H1 (cell line): ENCODE measurements around the gene GNAO1. TPM values are rescaled to one million over a fixed set of nuclear protein-coding genes. Genes with fewer than 3 reads are reported as not detected.

ENCODE experiments used
- ASH2L ChIP-seq: fragments of 200-600, 300-600 bp; sonication (generic); IDR thresholded peaks from one replicate; pipeline ENCODE4 v1.7.1; 2017; ENCODE audit warnings: low read length
- BACH1 ChIP-seq: IDR thresholded peaks from 2 replicates; pipeline ENCODE4 v1.6.1; 2012; ENCODE audit warnings: low read length, improper control_type of control experiment
- CHD2 ChIP-seq: IDR thresholded peaks from 2 replicates; pipeline ENCODE4 v1.6.1; 2012; ENCODE audit warnings: low read length, improper control_type of control experiment
- EP300 ChIP-seq, 2 experiments: IDR thresholded peaks; 1 replicate in 1 of 2; 2 replicates in 1 of 2; pipeline ENCODE4 v1.6.1; 2011 to 2012; ENCODE audit warnings: low read depth in 2 of 2, low read length in 2 of 2, mild to moderate bottlenecking in 2 of 2, borderline replicate concordance in 1 of 2, inconsistent platforms in 1 of 2, moderate library complexity in 1 of 2
- GABPA ChIP-seq: IDR thresholded peaks from 2 replicates; pipeline ENCODE4 v1.6.1; 2011; ENCODE audit warnings: mild to moderate bottlenecking, low read length, moderate library complexity, borderline replicate concordance; ENCODE audit not compliant: insufficient read depth
- HDAC2 ChIP-seq, 2 experiments: fragments of 300-600 bp in 1 of 2; sonication (generic) in 1 of 2; IDR thresholded peaks; 2 replicates each; pipeline ENCODE4 v1.6.1; 2011 to 2012; ENCODE audit warnings: low read depth in 2 of 2, low read length in 2 of 2, mild to moderate bottlenecking in 2 of 2, moderate library complexity in 2 of 2, borderline replicate concordance in 1 of 2, inconsistent platforms in 1 of 2
- JUND ChIP-seq: IDR thresholded peaks from 2 replicates; pipeline ENCODE4 v1.6.1; 2011; ENCODE audit warnings: mild to moderate bottlenecking, improper control_type of control experiment, low read length
- KDM1A ChIP-seq: fragments of 200-600, 300-600 bp; sonication (generic); IDR thresholded peaks from 2 replicates; pipeline ENCODE4 v1.7.1; 2016; ENCODE audit warnings: mild to moderate bottlenecking, low read length, borderline replicate concordance
- NANOG ChIP-seq: IDR thresholded peaks from 2 replicates; pipeline ENCODE4 v1.6.1; 2011; ENCODE audit warnings: low read length, low read depth, mild to moderate bottlenecking, inconsistent platforms; ENCODE audit not compliant: insufficient read depth, poor library complexity, severe bottlenecking
- POLR2A ChIP-seq, 2 experiments: IDR thresholded peaks; 1 replicate in 1 of 2; 2 replicates in 1 of 2; pipeline ENCODE4 v1.6.1; 2011; ENCODE audit warnings: low read depth in 2 of 2, low read length in 2 of 2, mild to moderate bottlenecking in 2 of 2; ENCODE audit errors: control extremely low read depth in 1 of 2
- POU5F1 ChIP-seq: IDR thresholded peaks from 2 replicates; pipeline ENCODE4 v1.6.1; 2011; ENCODE audit warnings: low read depth, mild to moderate bottlenecking, low read length, moderate library complexity
- YY1 ChIP-seq: IDR thresholded peaks from 2 replicates; pipeline ENCODE4 v1.6.1; 2011; ENCODE audit warnings: low read depth, mild to moderate bottlenecking, low read length
- polyA plus RNA-seq, 7 experiments: library from polyadenylated mRNA; depleted of rRNA in 3 of 7; stranded (reverse) in 5 of 7; unstranded in 2 of 7; fragments of >200 nt in 5 of 7; fragments of 200-250 nt in 2 of 7; gene quantifications; 1 replicate in 5 of 7; 2 replicates in 1 of 7; 4 replicates in 1 of 7; pipeline versions ENCODE4 v1.2.1 to v1.2.3, GENCODE V29; 2011 to 2013; ENCODE audit warnings: missing spikeins in 2 of 7, mixed read lengths in 2 of 7
- total RNA-seq: library from RNA; stranded (reverse); fragmentation: NEBNext Ultra II Directional; extraction: Animal tissue kit (Norgen Biotek cat#: 25700); gene quantifications from 2 replicates; pipeline ENCODE4 v1.2.1, GENCODE V29; 2021
- TF ChIP-seq, protein P1 (sequence below): IDR thresholded peaks from 2 replicates; pipeline ENCODE4 v1.6.1; 2012; ENCODE audit warnings: inconsistent platforms
- TF ChIP-seq, protein P2 (sequence below): IDR thresholded peaks from 2 replicates; pipeline ENCODE4 v1.6.1; 2012; ENCODE audit warnings: low read length, inconsistent platforms
- TF ChIP-seq, protein P3 (sequence below), 3 experiments: IDR thresholded peaks; 1 replicate in 2 of 3; 2 replicates in 1 of 3; pipeline versions ENCODE4 v1.5.1 to v1.6.1; 2011; ENCODE audit warnings: low read length in 3 of 3, mild to moderate bottlenecking in 3 of 3, inconsistent platforms in 2 of 3, low read depth in 1 of 3, moderate library complexity in 1 of 3; ENCODE audit not compliant: insufficient read depth in 1 of 3; ENCODE audit errors: control extremely low read depth in 1 of 3

Gene GNAO1
- total and polyA plus RNA-seq, 2 of the 8 experiments (the other 6 are each of a cell fraction or from before 2014, with no cell fraction given) = 6.7 to 34.4 TPM

DNA sequence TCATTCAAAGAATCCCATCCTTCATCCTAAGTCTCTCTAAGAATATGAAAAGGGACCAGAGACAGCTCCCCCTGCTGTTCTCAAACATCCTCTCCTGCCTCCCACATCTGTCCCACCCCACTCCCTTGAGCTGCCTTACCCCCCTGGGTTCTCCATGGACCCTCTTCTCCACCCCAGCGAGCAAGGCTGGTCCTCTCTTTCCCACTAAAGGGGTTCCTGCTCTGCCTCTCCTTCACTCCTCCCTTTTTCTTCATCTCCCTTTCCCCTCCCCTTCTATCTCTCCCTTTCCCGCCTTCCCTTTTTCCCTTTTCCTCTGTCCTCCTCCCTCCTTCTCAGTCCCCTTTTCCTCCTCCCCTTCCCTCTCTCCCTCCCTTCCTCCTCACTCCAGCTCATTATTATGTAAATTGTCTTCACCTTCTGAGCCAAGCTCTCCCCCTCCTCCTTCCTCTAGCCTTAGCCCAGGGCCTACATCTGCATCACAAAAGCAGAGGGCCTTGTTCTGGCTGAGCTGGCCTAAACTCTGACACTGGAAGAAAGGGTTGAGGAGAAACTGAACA is 90.0 kb downstream of the GNAO1 start (continued):
- peak; percentile 18 for TF ChIP-seq NANOG
- peak; percentile 80 for TF ChIP-seq YY1
- TF ChIP-seq POLR2A (IDR thresholded peaks at IDR 0.05; ENCODE audit: control extremely low read depth in 1 of 2, low read depth in 2 of 2, low read length in 2 of 2) = no peak
- peak; percentile 85 for TF ChIP-seq ASH2L
- peak in 1 of 2 experiments; percentile 59; a peak in 1 of 4 replicates for TF ChIP-seq HDAC2 (IDR thresholded peaks at IDR 0.05; ENCODE audit: borderline replicate concordance in 1 of 2, low read depth in 2 of 2, low read length in 2 of 2)
- peak; percentile 85; the same call in 1 of the 2 replicates for TF ChIP-seq KDM1A
- peak in 1 of 2 experiments; percentile 83; a peak in 1 of 3 replicates for TF ChIP-seq EP300 (IDR thresholded peaks at IDR 0.05; ENCODE audit: borderline replicate concordance in 1 of 2, low read depth in 2 of 2, low read length in 2 of 2)
- TF ChIP-seq GABPA = no peak
- no peak for TF ChIP-seq BACH1
- TF ChIP-seq CHD2 = no peak
- TF ChIP-seq JUND = no peak
- TF ChIP-seq, protein P1, sequence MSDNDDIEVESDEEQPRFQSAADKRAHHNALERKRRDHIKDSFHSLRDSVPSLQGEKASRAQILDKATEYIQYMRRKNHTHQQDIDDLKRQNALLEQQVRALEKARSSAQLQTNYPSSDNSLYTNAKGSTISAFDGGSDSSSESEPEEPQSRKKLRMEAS = 0 out of 2 replicates have a peak, but pooled peaks have one; percentile 28
- peak; percentile 100 for TF ChIP-seq POU5F1
- TF ChIP-seq, protein P2, sequence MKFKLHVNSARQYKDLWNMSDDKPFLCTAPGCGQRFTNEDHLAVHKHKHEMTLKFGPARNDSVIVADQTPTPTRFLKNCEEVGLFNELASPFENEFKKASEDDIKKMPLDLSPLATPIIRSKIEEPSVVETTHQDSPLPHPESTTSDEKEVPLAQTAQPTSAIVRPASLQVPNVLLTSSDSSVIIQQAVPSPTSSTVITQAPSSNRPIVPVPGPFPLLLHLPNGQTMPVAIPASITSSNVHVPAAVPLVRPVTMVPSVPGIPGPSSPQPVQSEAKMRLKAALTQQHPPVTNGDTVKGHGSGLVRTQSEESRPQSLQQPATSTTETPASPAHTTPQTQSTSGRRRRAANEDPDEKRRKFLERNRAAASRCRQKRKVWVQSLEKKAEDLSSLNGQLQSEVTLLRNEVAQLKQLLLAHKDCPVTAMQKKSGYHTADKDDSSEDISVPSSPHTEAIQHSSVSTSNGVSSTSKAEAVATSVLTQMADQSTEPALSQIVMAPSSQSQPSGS = peak; percentile 79
- TF ChIP-seq, protein P3, sequence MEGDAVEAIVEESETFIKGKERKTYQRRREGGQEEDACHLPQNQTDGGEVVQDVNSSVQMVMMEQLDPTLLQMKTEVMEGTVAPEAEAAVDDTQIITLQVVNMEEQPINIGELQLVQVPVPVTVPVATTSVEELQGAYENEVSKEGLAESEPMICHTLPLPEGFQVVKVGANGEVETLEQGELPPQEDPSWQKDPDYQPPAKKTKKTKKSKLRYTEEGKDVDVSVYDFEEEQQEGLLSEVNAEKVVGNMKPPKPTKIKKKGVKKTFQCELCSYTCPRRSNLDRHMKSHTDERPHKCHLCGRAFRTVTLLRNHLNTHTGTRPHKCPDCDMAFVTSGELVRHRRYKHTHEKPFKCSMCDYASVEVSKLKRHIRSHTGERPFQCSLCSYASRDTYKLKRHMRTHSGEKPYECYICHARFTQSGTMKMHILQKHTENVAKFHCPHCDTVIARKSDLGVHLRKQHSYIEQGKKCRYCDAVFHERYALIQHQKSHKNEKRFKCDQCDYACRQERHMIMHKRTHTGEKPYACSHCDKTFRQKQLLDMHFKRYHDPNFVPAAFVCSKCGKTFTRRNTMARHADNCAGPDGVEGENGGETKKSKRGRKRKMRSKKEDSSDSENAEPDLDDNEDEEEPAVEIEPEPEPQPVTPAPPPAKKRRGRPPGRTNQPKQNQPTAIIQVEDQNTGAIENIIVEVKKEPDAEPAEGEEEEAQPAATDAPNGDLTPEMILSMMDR (IDR thresholded peaks at IDR 0.05; ENCODE audit: control extremely low read depth in 1 of 3, insufficient read depth in 1 of 3, low read depth in 1 of 3, low read length in 3 of 3) = peak in 2 of 3 experiments; percentile 34 to 64; a peak in 3 of 4 replicates
